Pancreas (tissue), 10 donors: ENCODE data around the gene PRR5. TPM values are rescaled to one million over a fixed set of nuclear protein-coding genes. Genes with fewer than 3 reads are reported as not detected.

ENCODE experiments used
- ATAC-seq, 4 donors: fragments of 200-7000 bp; cut with Tn5 transposase; one replicate each; pipeline versions ENCODE4 v1.8.0 to v1.9.1; 2020; ENCODE audit warnings: mild to moderate bottlenecking in 4 of 4, moderate library complexity in 4 of 4
- DNase-seq, 6 donors: peaks; one replicate each; pipeline ENCODE4 v3.0.0-alpha.2; 2020
- FAIRE-seq: peaks from 2 replicates; lab custom pipeline; 2012; peaks lifted over from hg19 to GRCh38; lab: Jason Lieb, UNC
- H3K27ac ChIP-seq, 4 donors: fragments of 200-600 bp; sonication (generic); 1 replicate in 3 of 4; 2 replicates in 1 of 4; pipeline versions ENCODE4 v1.5.0 to v1.8.0; 2020
- H3K27me3 ChIP-seq, 4 donors: fragments of 200-600 bp; one replicate each; pipeline ENCODE4 v1.8.0; 2021
- H3K36me3 ChIP-seq, 3 donors: fragments of 200-600 bp; sonication (generic) in 1 of 3; one replicate each; pipeline versions ENCODE4 v1.5.0 to v1.8.0; 2020 to 2021
- H3K4me1 ChIP-seq, 3 donors: fragments of 200-600 bp; one replicate each; pipeline ENCODE4 v1.8.0; 2021
- H3K4me3 ChIP-seq, 4 donors: fragments of 200-600 bp; sonication (generic) in 2 of 4; one replicate each; pipeline versions ENCODE4 v1.5.0 to v1.8.0; 2020 to 2021
- H3K9me3 ChIP-seq, 4 donors: fragments of 200-600 bp; one replicate each; pipeline ENCODE4 v1.8.0; 2021
- CTCF ChIP-seq, 4 donors: fragments of 200-600 bp; sonication (generic) in 3 of 4; IDR thresholded peaks; one replicate each; pipeline versions ENCODE4 v1.5.0 to v1.8.0; 2021; ENCODE audit warnings: antibody characterized with exemption in 4 of 4
- WGBS, 2 donors: extraction: QIAGEN DNeasy Blood & Tissue Kit; methylation state at CpG; one replicate each; pipeline ENCODE4 v1.1.7; 2013; 5-methylcytosine and 5-hydroxymethylcytosine counted together
- intact Hi-C, 3 donors: fragments of 100-400 bp; cut with DNase I; formaldehyde crosslinking; loops; one replicate each; pipeline versions ENCODE4 v1.11.1 to v1.14.2; 2022
- polyA plus RNA-seq, 2 donors: library from polyadenylated mRNA; stranded (reverse); fragments of 200-250 nt; gene quantifications; one replicate each; pipeline ENCODE4 v1.2.3, GENCODE V29; 2013
- total RNA-seq, 6 donors: library from RNA; stranded (reverse); fragmentation: NEBNext Ultra II Directional in 4 of 6; extraction: Animal tissue kit (Norgen Biotek cat#: 25700) in 4 of 6; gene quantifications; one replicate each; pipeline versions ENCODE4 v1.2.1 to v1.2.4, GENCODE V29; 2021 to 2023
- donor health status: healthy with polysubstance abuse.
- donor health status: DM: no; HTN: no; CAD: no; lungs with moderate emphysema.
- donor health status: DM: no; HTN: no; CAD: no.
- donor health status: control.
- donor health status: control.
- donor health status: Bipolar disorder and iron deficiency.
- donor health status: DM: yes; HTN: yes; CAD: no.
- donor health status: DM: no; HTN: no; CAD: no.
- donor health status: DM: no; HTN: no; CAD: no.
- donor health status: DM: yes; HTN: yes; CAD: no.

PRR5 gene
- total and polyA plus RNA-seq, 8 donors: 7.0 to 23.0 (median 10.1) TPM

DNA sequence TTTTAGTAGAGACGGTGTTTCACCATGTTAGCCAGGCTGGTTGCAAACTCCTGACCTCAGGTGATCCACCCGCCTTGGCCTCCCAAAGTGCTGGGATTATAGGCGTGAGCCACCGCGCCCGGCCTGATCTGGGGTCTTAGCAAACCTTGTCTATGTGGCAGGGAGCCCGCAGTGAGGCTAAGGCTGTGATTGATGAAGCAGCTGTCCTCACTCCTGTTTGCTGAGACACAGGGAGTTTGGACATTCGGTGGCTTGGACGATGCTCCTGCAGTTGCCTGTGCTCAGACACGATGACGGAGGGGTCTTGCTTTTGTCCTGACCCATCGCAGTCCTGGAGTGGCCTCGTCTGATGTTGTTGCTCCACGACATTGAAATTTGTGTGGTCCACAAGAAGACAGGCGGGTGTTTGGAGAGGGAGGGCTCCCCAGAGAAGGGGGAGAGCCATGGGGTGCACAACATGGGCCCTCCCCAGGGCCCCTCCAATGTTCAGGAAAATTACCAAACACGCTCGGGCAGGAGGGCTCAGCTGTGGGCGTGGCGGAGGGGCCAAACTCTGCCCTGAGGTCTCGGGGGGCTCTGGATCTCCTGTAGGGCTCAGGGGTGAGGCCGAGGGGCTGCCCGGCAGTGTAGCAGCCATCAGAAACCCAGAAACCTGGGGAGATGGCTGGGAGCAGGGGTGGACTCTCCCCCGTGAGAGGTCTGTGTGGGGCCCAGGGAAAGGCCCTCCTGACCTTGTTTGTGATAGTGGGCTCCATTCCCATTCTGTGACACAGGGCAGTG, 41.8 kb upstream of the PRR5 start:
- DNase-seq (no peak), ATAC-seq (no peak), FAIRE-seq (no peak)
- TF ChIP-seq CTCF (IDR thresholded peaks at IDR 0.05): no peak
- Histone ChIP-seq H3K27ac (no peak overlapping the region), H3K27me3 (no peaks in the 10 kb centered on the region), H3K36me3 (no peaks in the 10 kb centered on the region), H3K4me3 (no peak overlapping the region), H3K4me1 (no peaks in the 10 kb centered on the region), H3K9me3 (no peaks in the 10 kb centered on the region)
- WGBS, 2 donors: 59 to 74% methylated on average over 23 of the region's 23 CpGs
- intact Hi-C loops: no loop called here

DNA sequence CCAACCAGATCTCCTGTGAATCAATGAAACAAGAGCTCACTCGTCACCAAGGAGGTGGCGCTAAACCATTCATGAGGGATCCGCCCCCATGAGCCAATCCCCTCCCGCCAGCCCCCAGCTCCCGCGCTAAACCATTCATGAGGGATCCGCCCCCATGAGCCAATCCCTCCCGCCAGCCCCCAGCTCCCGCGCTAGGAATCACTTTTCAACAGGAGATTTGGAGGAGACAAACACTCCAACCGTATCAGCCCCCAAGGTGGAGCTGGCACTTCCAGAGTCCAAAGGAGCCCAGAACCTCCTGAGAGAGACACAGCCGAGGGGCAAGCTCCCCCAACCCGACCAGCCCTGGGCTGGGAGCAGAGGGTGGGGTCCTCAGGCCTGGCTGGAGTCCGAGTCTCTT, 40.9 kb upstream of the PRR5 start:
- intact Hi-C loops: no loop called here
- Histone ChIP-seq H3K4me1 (no peaks in the 10 kb centered on the region), H3K4me3 (no peak overlapping the region), H3K9me3 (no peaks in the 10 kb centered on the region), H3K27me3 (no peaks in the 10 kb centered on the region), H3K27ac (no peak overlapping the region), H3K36me3 (no peaks in the 10 kb centered on the region)
- no peak for DNase-seq
- no peak for ATAC-seq
- no peak for FAIRE-seq
- 28 to 56% methylated on average over 12 to 14 of the region's 14 CpGs for WGBS, 2 donors
- no peak for TF ChIP-seq CTCF (IDR thresholded peaks at IDR 0.05)

- 55 to 64% methylated on average over 14 of the region's 14 CpGs for WGBS, 2 donors
- intact Hi-C loops: no loop called here
- FAIRE-seq: no peak
- H3K27ac ChIP-seq: no peak overlapping the region
- TF ChIP-seq CTCF (IDR thresholded peaks at IDR 0.05): no peak
- no peak for ATAC-seq
- H3K36me3 ChIP-seq: no peaks in the 10 kb centered on the region
- no peaks in the 10 kb centered on the region for H3K27me3 ChIP-seq
- H3K4me3 ChIP-seq: no peak overlapping the region
- DNase-seq: no peak
- H3K9me3 ChIP-seq: no peaks in the 10 kb centered on the region
- no peaks in the 10 kb centered on the region for H3K4me1 ChIP-seq
Observed at GRCh38 chr22:44661659-44662569, 40.1 kb upstream of the PRR5 start.

GRCh38 chr22:44663256-44663999, 38.6 kb upstream of the PRR5 start:
- no peak for TF ChIP-seq CTCF (IDR thresholded peaks at IDR 0.05)
- no peak for FAIRE-seq

More at GRCh38 chr22:44663256-44663999, 38.6 kb upstream of the PRR5 start:
- ATAC-seq: no peak
- H3K9me3 ChIP-seq: no peaks in the 10 kb centered on the region
- no peak for DNase-seq
- H3K36me3 ChIP-seq: no peaks in the 10 kb centered on the region
- WGBS, 2 donors: 75 to 76% methylated on average over 5 of the region's 5 CpGs
- no peaks in the 10 kb centered on the region for H3K27me3 ChIP-seq
- H3K27ac ChIP-seq: no peak overlapping the region
- H3K4me3 ChIP-seq: no peak overlapping the region
- intact Hi-C loops: no loop called here
- H3K4me1 ChIP-seq: no peaks in the 10 kb centered on the region
